Measurements from ENCODE around the gene PRKAA1. TPM values are rescaled to one million over a fixed set of nuclear protein-coding genes. Genes with fewer than 3 reads are reported as not detected.

PRKAA1 gene
- total and polyA plus RNA-seq, 2 of the 13 experiments (the other 11 are each of a cell fraction or from before 2014, with no cell fraction given), result 36.6 to 58.0 TPM

GRCh38 chr5:40736103-40736875 is 61.9 kb downstream of the PRKAA1 start:
- peaks cover 3% of the 10 kb centered on the region; the same call in 1 of the 2 replicates for H4K20me1 ChIP-seq (ENCODE audit: insufficient read depth, low read length)
- no peak overlapping the region for H3K4me2 ChIP-seq (ENCODE audit: low read depth, low read length)
- no peaks in the 10 kb centered on the region for H3K9me3 ChIP-seq (ENCODE audit: low read length)
- ATAC-seq (peak; percentile 69; the same call in 2 of the 3 replicates), DNase-seq (ENCODE audit: low spot score) (peak; percentile 48), FAIRE-seq (peak; percentile 55)
- no peak overlapping the region for H2AFZ ChIP-seq (ENCODE audit: low read length)
- no TSS peak for BruUV-seq (replicated peaks)
- H3K27ac ChIP-seq (ENCODE audit: extremely low read length, insufficient read depth, low read length), result no peak overlapping the region
- no peaks in the 10 kb centered on the region for H3K79me2 ChIP-seq (ENCODE audit: insufficient read depth, low read length)
- no peak overlapping the region for H3K4me3 ChIP-seq (replicated peaks in 1 of 3; ENCODE audit: insufficient read depth in 1 of 3, low read depth in 2 of 3, low read length in 3 of 3)
- no peaks in the 10 kb centered on the region for H3K27me3 ChIP-seq (ENCODE audit: control insufficient read depth in 1 of 2, insufficient read depth in 2 of 2, low read length in 2 of 2)
- peaks cover 24% of the 10 kb centered on the region for H3K4me1 ChIP-seq (ENCODE audit: insufficient read depth, low read length)
- intact Hi-C loops (cut with micrococcal nuclease; ENCODE audit: unreplicated experiment), result loop anchor here (1.0 to 5.0 kb wide), 4 partner anchors 47 to 1154 kb away; no protein-coding TSS in a partner anchor
- in situ Hi-C loops (cut with HindIII; ENCODE audit: extremely low pct_ligation_motif_present, low pct_unique_long_range_greater_than_20kb), result no loop called here
- H3K9ac ChIP-seq (ENCODE audit: insufficient read depth, low read depth, low read length), result no peak overlapping the region
- peaks cover 4 to 8% of the 10 kb centered on the region in 2 experiments for H3K36me3 ChIP-seq (replicated peaks in 1 of 2; ENCODE audit: control insufficient read depth in 1 of 2, insufficient read depth in 2 of 2, low read length in 2 of 2)
- ChIA-PET POLR2A (no interaction called here), CTCF (ENCODE audit: low intra/inter-chr PET ratio, low total read pairs) (interaction anchor here (1.8 kb wide), 1 partner anchor 787 kb away, joined by 6 read pairs; no protein-coding TSS in a partner anchor)
- WGBS (ENCODE audit: low lambda C conversion rate), result 65% methylated on average over 1 of the region's 1 CpG
- TF ChIP-seq MED8 (CRISPR knock-in tag; IDR thresholded peaks at IDR 0.05; ENCODE audit: insufficient replicate concordance) (no peak), FOXA1 (IDR thresholded peaks at IDR 0.05) (no peak), FOXA1 (CRISPR knock-in tag; IDR thresholded peaks at IDR 0.05) (no peak), RAD21 (CRISPR knock-in tag; IDR thresholded peaks at IDR 0.05) (peak; percentile 52; the same call in 1 of the 2 replicates), U2AF2 (IDR thresholded peaks at IDR 0.05; ENCODE audit: low read depth, low read length) (no peak), MIXL1 (CRISPR knock-in tag; IDR thresholded peaks at IDR 0.05) (no peak), ZNF350 (CRISPR knock-in tag; IDR thresholded peaks at IDR 0.05; ENCODE audit: borderline replicate concordance, low read depth) (no peak), BORCS8-MEF2B (CRISPR knock-in tag; IDR thresholded peaks at IDR 0.05) (no peak), POLR2A (IDR thresholded peaks at IDR 0.05; ENCODE audit: insufficient read depth in 1 of 2, low read depth in 2 of 2, low read length in 2 of 2) (no peak), CTCF (CRISPR knock-in tag; IDR thresholded peaks at IDR 0.05) (peak; percentile 72), PAX8 (CRISPR knock-in tag; IDR thresholded peaks at IDR 0.05; ENCODE audit: borderline replicate concordance) (no peak), NFAT5 (CRISPR knock-in tag; IDR thresholded peaks at IDR 0.05) (no peak), CREB1 (IDR thresholded peaks at IDR 0.05) (no peak), CREB1 (CRISPR knock-in tag; IDR thresholded peaks at IDR 0.05) (no peak), NFATC3 (CRISPR knock-in tag; IDR thresholded peaks at IDR 0.05) (no peak), ZBTB42 (CRISPR knock-in tag; IDR thresholded peaks at IDR 0.05) (no peak), ZSCAN30 (CRISPR knock-in tag; IDR thresholded peaks at IDR 0.05) (no peak), ZFP36L2 (CRISPR knock-in tag; IDR thresholded peaks at IDR 0.05) (no peak), REXO4 (CRISPR knock-in tag; IDR thresholded peaks at IDR 0.05; ENCODE audit: borderline replicate concordance) (no peak), ZNF724P (CRISPR knock-in tag; IDR thresholded peaks at IDR 0.05; ENCODE audit: borderline replicate concordance) (no peak)

Data from HepG2 (cell line).